Measurements from ENCODE around the gene KLHL17. TPM values are rescaled to one million over a fixed set of nuclear protein-coding genes. Genes with fewer than 3 reads are reported as not detected.

Gene KLHL17
- polyA plus RNA-seq, 2 of the 4 experiments (the other 2 are of a cell fraction) = 5.7 to 21.6 TPM

DNA sequence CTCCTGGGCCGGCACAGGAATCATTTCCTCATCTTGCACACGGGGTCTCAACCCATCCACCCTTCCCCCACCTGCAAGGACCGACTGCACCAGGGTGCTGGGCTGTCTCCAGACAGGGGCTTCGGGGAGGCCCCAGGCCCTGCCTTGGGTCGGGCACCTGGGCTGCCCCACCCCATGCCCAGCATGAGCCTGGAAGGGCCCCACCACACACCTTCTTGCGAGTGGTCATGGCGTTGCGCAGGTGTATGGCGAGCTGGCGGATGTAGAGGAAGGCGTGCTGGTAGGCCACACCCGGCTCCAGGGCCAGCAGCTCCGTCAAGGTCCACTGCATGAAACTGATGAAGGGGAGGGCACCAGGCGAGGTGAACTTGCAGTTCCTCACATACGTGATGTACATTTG, 8.2 kb upstream of the KLHL17 start:
- Histone ChIP-seq H3K9me3 (no peaks in the 10 kb centered on the region), H3K4me2 (no peak overlapping the region), H3K4me3 (no peak overlapping the region), H3K27ac (no peak overlapping the region), H3K4me1 (no peaks in the 10 kb centered on the region; the same call in 2 of the 3 replicates)
- ATAC-seq (no peak), FAIRE-seq (no peak), DNase-seq (ENCODE audit: low read depth in 1 of 2, low spot score in 1 of 2) (no peak)
- WGBS (ENCODE audit: missing lambda C conversion rate) = 100% methylated on average over 3 of the region's 15 CpGs
- ChIA-PET CTCF (interaction anchor here (1.0 to 2.3 kb wide), 6 partner anchors 10 to 47 kb away, joined by 3 to 9 read pairs (median 6); no protein-coding TSS in a partner anchor), POLR2A (no interaction called here)
- TF ChIP-seq CBX2 (IDR thresholded peaks at IDR 0.05; ENCODE audit: borderline replicate concordance, low read depth) (no peak), NR3C1 (IDR thresholded peaks at IDR 0.05) (no peak), NFE2L2 (conservative IDR thresholded peaks at IDR 0.05; ENCODE audit: low read length) (no peak), FOXS1 (CRISPR knock-in tag; IDR thresholded peaks at IDR 0.05) (no peak), EHF (CRISPR knock-in tag; IDR thresholded peaks at IDR 0.05) (no peak), ESRRA (IDR thresholded peaks at IDR 0.05; ENCODE audit: borderline replicate concordance, low read length) (no peak), HOXA7 (CRISPR knock-in tag; IDR thresholded peaks at IDR 0.05) (no peak), HEYL (CRISPR knock-in tag; IDR thresholded peaks at IDR 0.05) (no peak), FOSB (CRISPR knock-in tag; IDR thresholded peaks at IDR 0.05) (no peak), MYC (IDR thresholded peaks at IDR 0.05; ENCODE audit: borderline replicate concordance, low read length) (no peak), HDAC2 (IDR thresholded peaks at IDR 0.05) (no peak), KDM5A (IDR thresholded peaks at IDR 0.05) (no peak), RFX5 (IDR thresholded peaks at IDR 0.05) (no peak), ZSCAN20 (CRISPR knock-in tag; IDR thresholded peaks at IDR 0.05) (no peak)
- TF ChIP-seq, protein P1, sequence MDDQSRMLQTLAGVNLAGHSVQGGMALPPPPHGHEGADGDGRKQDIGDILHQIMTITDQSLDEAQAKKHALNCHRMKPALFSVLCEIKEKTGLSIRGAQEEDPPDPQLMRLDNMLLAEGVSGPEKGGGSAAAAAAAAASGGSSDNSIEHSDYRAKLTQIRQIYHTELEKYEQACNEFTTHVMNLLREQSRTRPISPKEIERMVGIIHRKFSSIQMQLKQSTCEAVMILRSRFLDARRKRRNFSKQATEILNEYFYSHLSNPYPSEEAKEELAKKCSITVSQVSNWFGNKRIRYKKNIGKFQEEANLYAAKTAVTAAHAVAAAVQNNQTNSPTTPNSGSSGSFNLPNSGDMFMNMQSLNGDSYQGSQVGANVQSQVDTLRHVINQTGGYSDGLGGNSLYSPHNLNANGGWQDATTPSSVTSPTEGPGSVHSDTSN (IDR thresholded peaks at IDR 0.05) = no peak
- TF ChIP-seq, protein P2, sequence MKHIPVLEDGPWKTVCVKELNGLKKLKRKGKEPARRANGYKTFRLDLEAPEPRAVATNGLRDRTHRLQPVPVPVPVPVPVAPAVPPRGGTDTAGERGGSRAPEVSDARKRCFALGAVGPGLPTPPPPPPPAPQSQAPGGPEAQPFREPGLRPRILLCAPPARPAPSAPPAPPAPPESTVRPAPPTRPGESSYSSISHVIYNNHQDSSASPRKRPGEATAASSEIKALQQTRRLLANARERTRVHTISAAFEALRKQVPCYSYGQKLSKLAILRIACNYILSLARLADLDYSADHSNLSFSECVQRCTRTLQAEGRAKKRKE (CRISPR knock-in tag; IDR thresholded peaks at IDR 0.05; ENCODE audit: low read depth) = no peak
- TF ChIP-seq, protein P3, sequence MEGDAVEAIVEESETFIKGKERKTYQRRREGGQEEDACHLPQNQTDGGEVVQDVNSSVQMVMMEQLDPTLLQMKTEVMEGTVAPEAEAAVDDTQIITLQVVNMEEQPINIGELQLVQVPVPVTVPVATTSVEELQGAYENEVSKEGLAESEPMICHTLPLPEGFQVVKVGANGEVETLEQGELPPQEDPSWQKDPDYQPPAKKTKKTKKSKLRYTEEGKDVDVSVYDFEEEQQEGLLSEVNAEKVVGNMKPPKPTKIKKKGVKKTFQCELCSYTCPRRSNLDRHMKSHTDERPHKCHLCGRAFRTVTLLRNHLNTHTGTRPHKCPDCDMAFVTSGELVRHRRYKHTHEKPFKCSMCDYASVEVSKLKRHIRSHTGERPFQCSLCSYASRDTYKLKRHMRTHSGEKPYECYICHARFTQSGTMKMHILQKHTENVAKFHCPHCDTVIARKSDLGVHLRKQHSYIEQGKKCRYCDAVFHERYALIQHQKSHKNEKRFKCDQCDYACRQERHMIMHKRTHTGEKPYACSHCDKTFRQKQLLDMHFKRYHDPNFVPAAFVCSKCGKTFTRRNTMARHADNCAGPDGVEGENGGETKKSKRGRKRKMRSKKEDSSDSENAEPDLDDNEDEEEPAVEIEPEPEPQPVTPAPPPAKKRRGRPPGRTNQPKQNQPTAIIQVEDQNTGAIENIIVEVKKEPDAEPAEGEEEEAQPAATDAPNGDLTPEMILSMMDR (IDR thresholded peaks at IDR 0.05) = no peak
- TF ChIP-seq, protein P4, sequence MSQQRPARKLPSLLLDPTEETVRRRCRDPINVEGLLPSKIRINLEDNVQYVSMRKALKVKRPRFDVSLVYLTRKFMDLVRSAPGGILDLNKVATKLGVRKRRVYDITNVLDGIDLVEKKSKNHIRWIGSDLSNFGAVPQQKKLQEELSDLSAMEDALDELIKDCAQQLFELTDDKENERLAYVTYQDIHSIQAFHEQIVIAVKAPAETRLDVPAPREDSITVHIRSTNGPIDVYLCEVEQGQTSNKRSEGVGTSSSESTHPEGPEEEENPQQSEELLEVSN (IDR thresholded peaks at IDR 0.05; ENCODE audit: borderline replicate concordance, low read depth) = no peak

DNA sequence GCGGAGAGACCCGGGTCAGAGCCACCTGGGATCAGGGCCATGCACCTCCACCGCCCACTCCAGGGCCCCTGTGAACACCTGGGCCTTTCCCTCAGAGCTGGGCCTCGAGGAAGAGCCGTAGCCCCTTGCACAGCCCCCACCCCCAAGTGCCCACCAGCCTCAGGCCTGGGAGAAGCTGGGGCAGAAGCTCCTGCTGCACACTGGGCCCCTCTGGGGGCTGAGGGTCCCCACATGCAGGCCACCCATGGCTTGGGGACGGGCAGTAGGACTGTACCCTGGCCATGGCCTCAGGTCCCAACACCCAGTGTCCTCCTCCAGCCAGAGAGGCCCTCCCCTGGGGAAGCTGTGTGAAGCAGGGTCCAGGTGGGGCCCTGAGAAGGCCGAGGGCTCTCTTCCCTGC, 7.8 kb upstream of the KLHL17 start:
- Histone ChIP-seq H3K4me3 (no peak overlapping the region), H3K27ac (no peak overlapping the region), H3K4me2 (no peak overlapping the region), H3K4me1 (peaks cover 3% of the 10 kb centered on the region; the same call in 2 of the 3 replicates), H3K9me3 (no peaks in the 10 kb centered on the region)
- ChIA-PET CTCF (interaction anchor here (1.0 to 2.3 kb wide), 5 partner anchors 10 to 24 kb away, joined by 3 to 9 read pairs (median 6); no protein-coding TSS in a partner anchor), POLR2A (no interaction called here)
- no CpG with 5 or more reads among the region's 7 CpGs for WGBS (ENCODE audit: missing lambda C conversion rate)
- FAIRE-seq = no peak
- ATAC-seq = no peak
- no peak for DNase-seq (ENCODE audit: low read depth in 1 of 2, low spot score in 1 of 2)
- TF ChIP-seq ZFP36 (IDR thresholded peaks at IDR 0.05; ENCODE audit: borderline replicate concordance, partially characterized antibody) (no peak), HOXA7 (CRISPR knock-in tag; IDR thresholded peaks at IDR 0.05) (no peak), POLR2AphosphoS2 (conservative IDR thresholded peaks at IDR 0.05; ENCODE audit: low read length) (no peak), ESRRA (IDR thresholded peaks at IDR 0.05; ENCODE audit: borderline replicate concordance, low read length) (no peak), RFX5 (IDR thresholded peaks at IDR 0.05) (no peak), MYC (IDR thresholded peaks at IDR 0.05; ENCODE audit: borderline replicate concordance, low read length) (no peak), FOSB (CRISPR knock-in tag; IDR thresholded peaks at IDR 0.05) (no peak), TFCP2L1 (CRISPR knock-in tag; IDR thresholded peaks at IDR 0.05) (no peak), JUN (IDR thresholded peaks at IDR 0.05) (no peak)
- TF ChIP-seq, protein P5, sequence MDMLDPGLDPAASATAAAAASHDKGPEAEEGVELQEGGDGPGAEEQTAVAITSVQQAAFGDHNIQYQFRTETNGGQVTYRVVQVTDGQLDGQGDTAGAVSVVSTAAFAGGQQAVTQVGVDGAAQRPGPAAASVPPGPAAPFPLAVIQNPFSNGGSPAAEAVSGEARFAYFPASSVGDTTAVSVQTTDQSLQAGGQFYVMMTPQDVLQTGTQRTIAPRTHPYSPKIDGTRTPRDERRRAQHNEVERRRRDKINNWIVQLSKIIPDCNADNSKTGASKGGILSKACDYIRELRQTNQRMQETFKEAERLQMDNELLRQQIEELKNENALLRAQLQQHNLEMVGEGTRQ (IDR thresholded peaks at IDR 0.05) = no peak
- TF ChIP-seq, protein P6, sequence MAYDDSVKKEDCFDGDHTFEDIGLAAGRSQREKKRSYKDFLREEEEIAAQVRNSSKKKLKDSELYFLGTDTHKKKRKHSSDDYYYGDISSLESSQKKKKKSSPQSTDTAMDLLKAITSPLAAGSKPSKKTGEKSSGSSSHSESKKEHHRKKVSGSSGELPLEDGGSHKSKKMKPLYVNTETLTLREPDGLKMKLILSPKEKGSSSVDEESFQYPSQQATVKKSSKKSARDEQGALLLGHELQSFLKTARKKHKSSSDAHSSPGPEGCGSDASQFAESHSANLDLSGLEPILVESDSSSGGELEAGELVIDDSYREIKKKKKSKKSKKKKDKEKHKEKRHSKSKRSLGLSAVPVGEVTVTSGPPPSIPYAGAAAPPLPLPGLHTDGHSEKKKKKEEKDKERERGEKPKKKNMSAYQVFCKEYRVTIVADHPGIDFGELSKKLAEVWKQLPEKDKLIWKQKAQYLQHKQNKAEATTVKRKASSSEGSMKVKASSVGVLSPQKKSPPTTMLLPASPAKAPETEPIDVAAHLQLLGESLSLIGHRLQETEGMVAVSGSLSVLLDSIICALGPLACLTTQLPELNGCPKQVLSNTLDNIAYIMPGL (CRISPR knock-in tag; IDR thresholded peaks at IDR 0.05; ENCODE audit: borderline replicate concordance) = no peak
- TF ChIP-seq, protein P7, sequence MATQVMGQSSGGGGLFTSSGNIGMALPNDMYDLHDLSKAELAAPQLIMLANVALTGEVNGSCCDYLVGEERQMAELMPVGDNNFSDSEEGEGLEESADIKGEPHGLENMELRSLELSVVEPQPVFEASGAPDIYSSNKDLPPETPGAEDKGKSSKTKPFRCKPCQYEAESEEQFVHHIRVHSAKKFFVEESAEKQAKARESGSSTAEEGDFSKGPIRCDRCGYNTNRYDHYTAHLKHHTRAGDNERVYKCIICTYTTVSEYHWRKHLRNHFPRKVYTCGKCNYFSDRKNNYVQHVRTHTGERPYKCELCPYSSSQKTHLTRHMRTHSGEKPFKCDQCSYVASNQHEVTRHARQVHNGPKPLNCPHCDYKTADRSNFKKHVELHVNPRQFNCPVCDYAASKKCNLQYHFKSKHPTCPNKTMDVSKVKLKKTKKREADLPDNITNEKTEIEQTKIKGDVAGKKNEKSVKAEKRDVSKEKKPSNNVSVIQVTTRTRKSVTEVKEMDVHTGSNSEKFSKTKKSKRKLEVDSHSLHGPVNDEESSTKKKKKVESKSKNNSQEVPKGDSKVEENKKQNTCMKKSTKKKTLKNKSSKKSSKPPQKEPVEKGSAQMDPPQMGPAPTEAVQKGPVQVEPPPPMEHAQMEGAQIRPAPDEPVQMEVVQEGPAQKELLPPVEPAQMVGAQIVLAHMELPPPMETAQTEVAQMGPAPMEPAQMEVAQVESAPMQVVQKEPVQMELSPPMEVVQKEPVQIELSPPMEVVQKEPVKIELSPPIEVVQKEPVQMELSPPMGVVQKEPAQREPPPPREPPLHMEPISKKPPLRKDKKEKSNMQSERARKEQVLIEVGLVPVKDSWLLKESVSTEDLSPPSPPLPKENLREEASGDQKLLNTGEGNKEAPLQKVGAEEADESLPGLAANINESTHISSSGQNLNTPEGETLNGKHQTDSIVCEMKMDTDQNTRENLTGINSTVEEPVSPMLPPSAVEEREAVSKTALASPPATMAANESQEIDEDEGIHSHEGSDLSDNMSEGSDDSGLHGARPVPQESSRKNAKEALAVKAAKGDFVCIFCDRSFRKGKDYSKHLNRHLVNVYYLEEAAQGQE (IDR thresholded peaks at IDR 0.05) = no peak
